Stimulated activated memory B cell treated with anti-CD40 and anti-IgM and Interleukin-4, amounts not matched to agents 10 μg/mL and 1 μg/mL and 100 μg/mL, for 72 hours (primary cell): ENCODE measurements around the gene GOLM1.
A peak's percentile ranks its signal among the peaks of the same experiment; 100 is the strongest.

Experiments used
- ATAC-seq: fragments of 150-1000 bp; cut with Tn5 transposase; 2 replicates; pipeline ENCODE4 v1.10.0; 2021
- H3K27ac Mint-ChIP-seq: one replicate; pipeline ENCODE4 v1.8.0; 2022; ENCODE audit warnings: mild to moderate bottlenecking, mixed read lengths
- H3K27me3 Mint-ChIP-seq: one replicate; pipeline ENCODE4 v1.8.0; 2022; ENCODE audit warnings: mixed read lengths
- H3K36me3 Mint-ChIP-seq: one replicate; pipeline ENCODE4 v1.8.0; 2022; ENCODE audit warnings: mixed read lengths
- H3K4me1 Mint-ChIP-seq: one replicate; pipeline ENCODE4 v1.8.0; 2022; ENCODE audit warnings: mixed read lengths
- H3K4me3 Mint-ChIP-seq: one replicate; pipeline ENCODE4 v1.8.0; 2022; ENCODE audit warnings: mild to moderate bottlenecking, moderate library complexity, mixed read lengths
- H3K9me3 Mint-ChIP-seq: one replicate; pipeline ENCODE4 v1.8.0; 2022; ENCODE audit warnings: mixed read lengths

GOLM1 gene

DNA sequence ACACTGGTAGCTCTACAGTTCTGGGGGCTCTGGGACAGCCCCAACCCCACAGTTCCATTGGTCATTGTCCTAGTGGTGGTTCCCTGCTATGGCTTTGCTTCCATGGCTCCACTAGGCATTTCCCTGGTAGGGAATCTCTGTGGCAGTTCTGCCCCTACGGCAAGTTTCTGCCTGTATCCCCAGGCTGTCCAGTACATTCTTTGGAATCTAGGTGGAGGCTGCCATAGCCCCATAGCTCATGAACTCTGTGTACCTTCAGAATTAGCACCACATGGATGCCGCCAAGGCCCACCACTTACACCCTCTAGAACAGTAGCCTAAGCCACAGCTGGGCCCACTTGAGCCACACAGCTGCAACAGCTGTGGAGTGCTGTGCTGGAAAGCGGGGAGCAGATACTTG, 3.3 kb upstream of the GOLM1 start:
- H3K27ac Mint-ChIP-seq, result no peak overlapping the region
- peaks cover 22% of the 10 kb centered on the region for H3K4me1 Mint-ChIP-seq
- no peaks in the 10 kb centered on the region for H3K36me3 Mint-ChIP-seq
- no peak overlapping the region for H3K4me3 Mint-ChIP-seq
- no peak for ATAC-seq
- H3K27me3 Mint-ChIP-seq, result peaks cover 35% of the 10 kb centered on the region
- H3K9me3 Mint-ChIP-seq, result no peaks in the 10 kb centered on the region

DNA sequence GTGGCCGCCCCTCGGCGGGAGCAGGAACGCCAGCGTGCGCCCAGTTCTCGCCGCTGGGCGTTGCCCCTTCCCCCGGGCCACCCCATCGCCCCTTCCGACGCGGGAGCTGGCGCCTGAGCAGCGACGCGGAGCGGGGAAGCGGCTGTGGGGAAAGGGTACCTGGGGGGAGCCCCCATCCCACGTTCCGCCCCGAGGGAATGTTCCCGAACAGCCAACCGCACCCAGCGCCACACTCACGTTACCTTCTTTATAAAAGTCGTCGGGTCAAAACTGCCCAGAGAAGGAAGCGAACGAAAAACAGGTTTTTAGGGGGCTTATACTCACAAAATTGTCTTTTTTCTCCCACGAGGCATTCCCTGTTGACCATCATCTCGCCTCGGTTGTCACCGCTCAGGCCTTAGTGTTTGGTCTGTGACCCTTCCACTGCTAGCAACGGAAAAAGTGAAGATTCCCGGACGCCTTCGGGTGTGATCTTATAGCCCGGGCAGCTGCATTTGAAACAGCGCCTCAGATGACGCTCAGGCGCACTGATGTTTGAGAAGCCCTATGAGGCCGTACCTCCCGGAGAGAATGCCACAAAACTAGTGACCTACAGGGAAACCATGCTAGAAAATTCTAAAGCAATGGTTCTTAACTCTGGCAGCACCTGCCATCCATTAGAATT, 475 bp upstream of the GOLM1 start:
- Mint-ChIP-seq H3K9me3 (no peaks in the 10 kb centered on the region), H3K4me3 (peak overlapping the region; percentile 85), H3K36me3 (no peaks in the 10 kb centered on the region), H3K27me3 (peaks cover 42% of the 10 kb centered on the region), H3K4me1 (peaks cover 16% of the 10 kb centered on the region), H3K27ac (peak overlapping the region; percentile 62)
- no peak for ATAC-seq

- Mint-ChIP-seq H3K4me1 (peaks cover 16% of the 10 kb centered on the region), H3K36me3 (no peaks in the 10 kb centered on the region), H3K27ac (no peak overlapping the region), H3K27me3 (peaks cover 38% of the 10 kb centered on the region), H3K9me3 (no peaks in the 10 kb centered on the region), H3K4me3 (no peak overlapping the region)
- no peak for ATAC-seq
Measured at GRCh38 chr9:86097510-86098224, 1.7 kb downstream of the GOLM1 start.

DNA sequence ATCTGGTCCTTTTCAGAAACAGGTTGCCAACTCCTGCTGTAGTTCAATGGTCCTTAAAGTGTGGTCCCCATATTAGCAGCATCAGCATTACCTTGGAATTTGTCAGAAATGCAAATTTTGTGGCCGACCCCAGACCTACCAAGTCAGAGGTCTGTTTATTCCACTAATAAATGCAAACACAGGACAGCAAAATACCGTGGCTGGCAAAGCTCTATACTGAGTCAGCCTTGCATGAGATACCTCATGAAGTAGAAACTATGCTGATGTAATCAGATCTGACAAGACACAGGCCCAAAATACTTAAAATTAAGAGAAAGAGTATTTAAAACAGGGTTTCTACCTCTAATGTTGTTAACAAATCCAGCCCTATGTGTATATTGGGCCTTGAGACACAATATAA, 3.0 kb downstream of the GOLM1 start:
- ATAC-seq, result no peak
- Mint-ChIP-seq H3K4me1 (peaks cover 16% of the 10 kb centered on the region), H3K27me3 (peaks cover 31% of the 10 kb centered on the region), H3K27ac (no peak overlapping the region), H3K4me3 (no peak overlapping the region), H3K36me3 (no peaks in the 10 kb centered on the region), H3K9me3 (no peaks in the 10 kb centered on the region)

- Mint-ChIP-seq H3K27me3 (peaks cover 31% of the 10 kb centered on the region), H3K4me1 (peaks cover 5% of the 10 kb centered on the region), H3K9me3 (no peaks in the 10 kb centered on the region), H3K36me3 (no peaks in the 10 kb centered on the region), H3K4me3 (no peak overlapping the region), H3K27ac (no peak overlapping the region)
- peak; percentile 56 for ATAC-seq
Measured at GRCh38 chr9:86093788-86094555, 5.4 kb downstream of the GOLM1 start.

DNA sequence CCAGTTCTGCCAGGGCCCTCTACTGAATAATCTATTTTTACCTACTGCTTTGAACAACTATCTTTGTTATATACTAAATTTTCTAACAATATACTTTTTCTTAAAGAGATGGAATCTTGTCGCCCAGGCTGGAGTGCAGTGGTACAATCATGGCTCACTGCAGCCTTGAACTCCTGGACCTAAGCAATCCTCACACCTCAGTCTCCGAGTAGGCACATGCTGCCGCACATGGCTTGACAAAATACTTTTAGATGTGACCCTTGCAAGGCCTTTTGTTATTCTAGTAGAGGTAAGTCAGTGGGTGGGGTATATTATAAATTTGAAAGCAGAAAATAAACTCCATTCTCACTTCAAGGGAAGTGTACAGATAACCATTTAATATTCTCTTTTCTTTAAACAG, 7.9 kb downstream of the GOLM1 start:
- Mint-ChIP-seq H3K27me3 (peaks cover 12% of the 10 kb centered on the region), H3K4me1 (no peaks in the 10 kb centered on the region), H3K4me3 (no peak overlapping the region), H3K27ac (no peak overlapping the region), H3K36me3 (no peaks in the 10 kb centered on the region), H3K9me3 (no peaks in the 10 kb centered on the region)
- ATAC-seq, result no peak

GRCh38 chr9:86082870-86083269, 16.5 kb downstream of the GOLM1 start:
- H3K27ac Mint-ChIP-seq, result no peak overlapping the region
- H3K27me3 Mint-ChIP-seq, result no peaks in the 10 kb centered on the region
- H3K4me1 Mint-ChIP-seq, result no peaks in the 10 kb centered on the region
- no peaks in the 10 kb centered on the region for H3K9me3 Mint-ChIP-seq
- H3K4me3 Mint-ChIP-seq, result no peak overlapping the region
- no peak for ATAC-seq
- H3K36me3 Mint-ChIP-seq, result no peaks in the 10 kb centered on the region

GRCh38 chr9:86079865-86080469, 19.4 kb downstream of the GOLM1 start:
- Mint-ChIP-seq H3K9me3 (no peaks in the 10 kb centered on the region), H3K27ac (no peak overlapping the region), H3K27me3 (no peaks in the 10 kb centered on the region), H3K4me3 (no peak overlapping the region), H3K36me3 (no peaks in the 10 kb centered on the region), H3K4me1 (no peaks in the 10 kb centered on the region)
- no peak for ATAC-seq

DNA sequence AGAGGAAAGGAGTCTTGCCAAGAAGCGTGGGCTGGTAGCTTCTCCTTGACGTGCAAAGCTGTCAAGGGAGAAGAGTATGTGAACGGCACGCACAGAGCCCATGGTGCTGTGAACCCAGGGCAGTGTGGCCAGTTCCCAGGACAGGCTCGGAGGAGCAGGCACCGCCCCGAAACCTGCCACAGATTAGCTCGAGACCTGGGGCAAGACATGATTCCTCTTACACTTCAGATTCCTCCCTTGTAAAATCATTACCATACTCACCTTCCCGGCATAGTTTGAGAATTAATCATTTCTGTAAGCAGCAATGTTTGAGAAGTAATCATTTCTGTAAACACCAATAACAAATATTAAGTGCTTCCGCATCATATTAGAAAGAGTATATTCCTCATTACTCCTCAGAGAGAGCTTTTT, 19.9 kb downstream of the GOLM1 start:
- H3K9me3 Mint-ChIP-seq, result no peaks in the 10 kb centered on the region

DNA sequence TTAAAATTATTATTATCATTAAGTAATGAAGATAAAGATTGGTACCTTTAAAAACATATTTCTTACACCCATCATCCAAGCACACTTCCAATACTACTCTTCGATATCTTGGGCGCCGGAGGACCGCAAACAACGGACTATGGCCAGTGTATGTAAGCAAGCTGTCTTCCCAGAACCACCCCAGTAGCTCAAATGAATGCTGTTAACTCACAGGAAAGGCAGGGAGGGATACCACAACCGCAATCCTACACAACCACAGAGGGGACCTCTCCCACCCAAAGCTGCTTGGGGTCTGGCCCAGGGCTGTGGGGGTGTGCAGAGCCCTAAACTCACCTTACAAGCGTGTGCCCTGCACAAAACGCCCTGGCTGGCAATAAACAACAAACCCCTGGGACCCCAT, 20.6 kb downstream of the GOLM1 start:
- H3K27me3 Mint-ChIP-seq, result no peaks in the 10 kb centered on the region
- no peak for ATAC-seq
- no peak overlapping the region for H3K27ac Mint-ChIP-seq
- H3K4me3 Mint-ChIP-seq, result no peak overlapping the region
- no peaks in the 10 kb centered on the region for H3K36me3 Mint-ChIP-seq
- no peaks in the 10 kb centered on the region for H3K9me3 Mint-ChIP-seq
- H3K4me1 Mint-ChIP-seq, result no peaks in the 10 kb centered on the region

More for the DNA sequence above, 19.9 kb downstream of the GOLM1 start:
- H3K4me1 Mint-ChIP-seq, result no peaks in the 10 kb centered on the region
- ATAC-seq, result no peak
- no peaks in the 10 kb centered on the region for H3K27me3 Mint-ChIP-seq
- H3K27ac Mint-ChIP-seq, result no peak overlapping the region
- no peaks in the 10 kb centered on the region for H3K36me3 Mint-ChIP-seq
- no peak overlapping the region for H3K4me3 Mint-ChIP-seq

DNA sequence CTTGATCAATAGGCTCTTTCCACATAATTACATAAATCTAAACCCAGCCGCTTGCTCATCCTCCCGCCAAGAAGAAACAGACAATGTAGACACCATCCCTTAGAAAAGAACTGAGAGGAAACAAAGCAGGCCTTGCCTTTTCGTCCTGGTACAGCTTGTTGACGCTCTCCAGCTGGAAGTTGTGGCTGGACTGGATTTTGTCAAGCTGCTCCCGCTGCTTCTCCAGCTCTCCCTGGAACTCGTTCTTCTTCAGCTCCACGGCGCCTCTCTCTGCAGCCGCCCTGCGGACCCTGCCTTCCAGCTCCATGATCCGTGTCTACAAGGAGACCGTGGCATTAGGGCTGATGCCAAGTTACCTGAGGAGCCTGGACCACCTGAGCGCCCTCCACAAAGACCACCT, 22.1 kb downstream of the GOLM1 start:
- H3K27me3 Mint-ChIP-seq, result no peaks in the 10 kb centered on the region
- H3K27ac Mint-ChIP-seq, result no peak overlapping the region
- H3K36me3 Mint-ChIP-seq, result no peaks in the 10 kb centered on the region
- no peaks in the 10 kb centered on the region for H3K4me1 Mint-ChIP-seq
- no peaks in the 10 kb centered on the region for H3K9me3 Mint-ChIP-seq
- no peak for ATAC-seq
- H3K4me3 Mint-ChIP-seq, result no peak overlapping the region

GRCh38 chr9:86075132-86076109, 23.9 kb downstream of the GOLM1 start:
- no peak overlapping the region for H3K27ac Mint-ChIP-seq
- H3K9me3 Mint-ChIP-seq, result no peaks in the 10 kb centered on the region
- H3K4me1 Mint-ChIP-seq, result no peaks in the 10 kb centered on the region
- no peaks in the 10 kb centered on the region for H3K27me3 Mint-ChIP-seq
- no peak for ATAC-seq
- no peaks in the 10 kb centered on the region for H3K36me3 Mint-ChIP-seq
- H3K4me3 Mint-ChIP-seq, result no peak overlapping the region

DNA sequence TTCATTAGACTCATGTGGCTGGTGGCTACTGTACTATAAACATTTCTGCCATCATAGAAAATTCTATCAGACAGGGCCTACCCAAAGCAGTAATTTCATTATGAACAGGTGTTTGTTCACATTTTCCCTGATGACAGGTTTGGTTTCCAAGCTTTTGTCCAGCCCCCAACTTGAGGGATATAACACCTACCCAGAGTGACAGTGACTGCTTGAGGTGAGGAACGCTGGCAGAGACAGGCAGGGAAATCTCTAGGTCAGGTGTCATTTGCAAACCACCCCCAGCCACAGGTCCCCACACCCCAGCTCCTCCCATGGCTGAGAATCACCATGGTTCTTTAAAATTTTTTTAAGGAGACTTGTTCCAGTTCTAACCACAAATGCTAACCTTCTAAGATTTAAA, 25.5 kb downstream of the GOLM1 start:
- no peak for ATAC-seq
- H3K4me1 Mint-ChIP-seq, result no peaks in the 10 kb centered on the region
- no peaks in the 10 kb centered on the region for H3K27me3 Mint-ChIP-seq
- no peak overlapping the region for H3K4me3 Mint-ChIP-seq
- H3K9me3 Mint-ChIP-seq, result no peaks in the 10 kb centered on the region
- H3K36me3 Mint-ChIP-seq, result no peaks in the 10 kb centered on the region
- no peak overlapping the region for H3K27ac Mint-ChIP-seq

- Mint-ChIP-seq H3K27ac (no peak overlapping the region), H3K4me1 (no peaks in the 10 kb centered on the region), H3K4me3 (no peak overlapping the region), H3K36me3 (no peaks in the 10 kb centered on the region), H3K9me3 (no peaks in the 10 kb centered on the region), H3K27me3 (no peaks in the 10 kb centered on the region)
- ATAC-seq, result no peak
Measured at GRCh38 chr9:86072394-86072877, 26.9 kb downstream of the GOLM1 start.
